ENCODE results near the gene GMDS.

DNA sequence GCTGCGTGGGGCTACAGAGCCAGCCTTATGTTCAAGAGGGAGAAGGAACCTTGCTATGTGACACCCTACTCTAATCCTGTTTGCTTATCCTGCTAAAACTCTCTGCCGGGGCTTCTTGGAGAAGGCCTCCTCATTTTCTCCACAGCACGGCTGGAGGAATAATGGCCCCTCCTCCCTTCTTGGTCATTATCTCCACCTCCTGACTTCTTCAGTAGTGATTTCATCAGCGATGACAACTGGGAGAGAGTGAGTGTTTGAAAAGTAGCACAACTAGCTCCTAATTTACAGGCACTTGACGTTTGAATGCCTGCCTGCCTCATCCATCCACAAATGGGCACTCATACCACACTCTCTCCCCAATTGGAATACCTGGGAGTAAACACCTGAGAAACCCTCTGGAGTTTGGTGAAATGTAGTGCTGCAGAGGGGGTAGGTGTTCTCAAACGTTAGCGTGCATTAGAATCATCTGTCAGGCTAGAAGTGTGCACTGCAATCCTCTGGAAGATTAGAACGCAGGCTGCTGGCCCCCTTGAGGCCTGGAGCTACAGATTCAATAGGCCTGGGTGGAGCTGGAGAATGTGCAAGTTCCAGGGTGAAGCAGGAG lies 487.2 kb downstream of the GMDS start:
- TF ChIP-seq CTCF (IDR thresholded peaks at IDR 0.05) (no peak), POLR2A (IDR thresholded peaks at IDR 0.05) (no peak)

Measured in Peyer's patch (tissue), 4 donors.